Measurements from ENCODE around the gene NME4.

DNA sequence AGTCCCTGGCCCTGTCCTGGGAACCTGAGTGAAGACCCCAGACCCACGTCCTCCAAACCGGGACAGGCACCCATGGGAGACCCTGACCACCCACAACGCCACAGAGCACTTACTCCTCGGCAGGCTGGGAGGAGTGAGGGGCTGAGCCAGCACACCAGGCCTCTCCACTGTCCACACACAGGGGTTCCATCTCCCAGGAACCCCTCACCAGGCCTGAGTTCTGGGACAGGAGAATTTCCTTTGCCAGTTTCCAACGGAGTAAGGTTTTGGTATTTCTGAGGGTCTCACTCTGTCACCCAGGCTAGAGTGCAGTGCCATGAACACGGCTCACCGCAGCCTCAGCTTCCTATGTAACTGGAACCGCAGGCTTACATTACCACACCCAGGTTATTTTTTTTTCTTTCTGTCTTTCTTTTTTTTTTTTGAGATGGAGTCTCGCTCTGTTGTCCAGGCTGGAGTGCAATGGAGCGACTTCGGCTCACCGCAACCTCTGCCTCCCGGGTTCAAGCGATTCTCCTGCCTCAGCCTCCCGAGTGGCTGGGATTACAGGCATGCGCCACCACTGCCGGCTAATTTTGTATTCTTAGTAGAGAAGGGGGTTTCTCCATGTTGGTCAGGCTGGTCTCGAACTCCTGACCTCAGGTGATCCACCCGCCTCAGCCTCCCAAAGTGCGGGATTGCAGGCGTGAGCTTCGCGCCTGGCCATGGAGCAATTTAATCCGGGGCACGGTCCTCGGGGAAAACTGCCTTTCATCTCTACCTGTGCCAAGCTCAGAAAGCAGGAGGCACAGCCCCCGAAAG lies 16.8 kb upstream of the NME4 start:
- TF ChIP-seq, protein P1, sequence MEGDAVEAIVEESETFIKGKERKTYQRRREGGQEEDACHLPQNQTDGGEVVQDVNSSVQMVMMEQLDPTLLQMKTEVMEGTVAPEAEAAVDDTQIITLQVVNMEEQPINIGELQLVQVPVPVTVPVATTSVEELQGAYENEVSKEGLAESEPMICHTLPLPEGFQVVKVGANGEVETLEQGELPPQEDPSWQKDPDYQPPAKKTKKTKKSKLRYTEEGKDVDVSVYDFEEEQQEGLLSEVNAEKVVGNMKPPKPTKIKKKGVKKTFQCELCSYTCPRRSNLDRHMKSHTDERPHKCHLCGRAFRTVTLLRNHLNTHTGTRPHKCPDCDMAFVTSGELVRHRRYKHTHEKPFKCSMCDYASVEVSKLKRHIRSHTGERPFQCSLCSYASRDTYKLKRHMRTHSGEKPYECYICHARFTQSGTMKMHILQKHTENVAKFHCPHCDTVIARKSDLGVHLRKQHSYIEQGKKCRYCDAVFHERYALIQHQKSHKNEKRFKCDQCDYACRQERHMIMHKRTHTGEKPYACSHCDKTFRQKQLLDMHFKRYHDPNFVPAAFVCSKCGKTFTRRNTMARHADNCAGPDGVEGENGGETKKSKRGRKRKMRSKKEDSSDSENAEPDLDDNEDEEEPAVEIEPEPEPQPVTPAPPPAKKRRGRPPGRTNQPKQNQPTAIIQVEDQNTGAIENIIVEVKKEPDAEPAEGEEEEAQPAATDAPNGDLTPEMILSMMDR (conservative IDR thresholded peaks at IDR 0.05 in 1 of 2, IDR thresholded peaks at IDR 0.05 in 1 of 2; ENCODE audit: extremely low read depth in 1 of 2, insufficient read depth in 1 of 2, low read depth in 1 of 2, low read length in 2 of 2), result no peak
- no peak for TF ChIP-seq EZH2 (IDR thresholded peaks at IDR 0.05; ENCODE audit: borderline replicate concordance, low read length)

Data from mammary epithelial cell (primary cell).